GM12874 (cell line): ENCODE measurements around the gene SRPRA.

ENCODE experiments used
- CTCF ChIP-seq: IDR thresholded peaks from 2 replicates; pipeline ENCODE4 v1.5.1; 2011; ENCODE audit warnings: low read depth, mild to moderate bottlenecking, control low read depth, low read length, moderate library complexity; ENCODE audit not compliant: insufficient read depth

Gene SRPRA

GRCh38 chr11:126281666-126282175 lies 13.0 kb upstream of the SRPRA start:
- TF ChIP-seq CTCF, result no peak

DNA sequence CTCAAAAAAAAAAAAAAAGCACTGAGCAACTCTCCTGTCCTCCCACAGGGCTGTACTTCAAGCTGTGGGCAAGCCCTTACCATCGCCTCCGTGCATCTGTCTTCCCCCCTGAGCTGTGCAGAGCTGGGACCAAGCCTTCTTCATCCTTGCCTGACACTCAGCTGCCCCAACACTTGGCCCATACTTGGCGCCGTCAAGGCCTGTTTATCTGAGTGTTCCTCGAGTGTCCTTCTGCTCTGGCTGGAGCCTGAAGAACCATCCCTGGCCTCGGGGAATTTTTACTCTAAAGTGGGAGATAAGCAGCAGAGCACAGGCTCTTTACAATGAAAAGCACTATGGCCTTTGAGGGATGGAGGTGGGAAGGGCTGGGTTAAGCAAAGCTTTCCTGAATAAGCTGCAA lies 12.6 kb upstream of the SRPRA start:
- no peak for TF ChIP-seq CTCF

GRCh38 chr11:126280595-126280994 lies 11.9 kb upstream of the SRPRA start:
- TF ChIP-seq CTCF, result no peak

- no peak for TF ChIP-seq CTCF
These were observed 10.5 kb upstream of the SRPRA start for GRCh38 chr11:126279191-126279590.

DNA sequence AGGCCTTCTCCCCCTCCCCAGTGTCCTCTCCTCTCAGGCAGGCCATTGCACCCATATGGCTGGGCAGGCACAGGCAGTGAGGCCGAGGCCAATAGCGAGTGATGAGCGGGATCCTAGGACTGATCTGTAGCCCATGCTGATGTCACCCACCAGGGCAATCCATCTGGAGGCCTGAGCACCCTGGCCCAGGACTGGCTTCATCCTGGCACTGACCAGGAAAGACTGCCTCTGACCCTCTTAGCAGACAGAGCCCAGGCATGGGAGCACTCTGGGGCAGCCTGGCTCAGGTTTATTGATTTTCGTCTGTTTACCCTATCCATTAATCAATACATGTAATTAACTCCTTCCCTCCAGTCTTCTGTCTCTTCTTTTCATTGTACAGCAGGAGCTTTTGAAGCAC lies 9.1 kb upstream of the SRPRA start:
- no peak for TF ChIP-seq CTCF

DNA sequence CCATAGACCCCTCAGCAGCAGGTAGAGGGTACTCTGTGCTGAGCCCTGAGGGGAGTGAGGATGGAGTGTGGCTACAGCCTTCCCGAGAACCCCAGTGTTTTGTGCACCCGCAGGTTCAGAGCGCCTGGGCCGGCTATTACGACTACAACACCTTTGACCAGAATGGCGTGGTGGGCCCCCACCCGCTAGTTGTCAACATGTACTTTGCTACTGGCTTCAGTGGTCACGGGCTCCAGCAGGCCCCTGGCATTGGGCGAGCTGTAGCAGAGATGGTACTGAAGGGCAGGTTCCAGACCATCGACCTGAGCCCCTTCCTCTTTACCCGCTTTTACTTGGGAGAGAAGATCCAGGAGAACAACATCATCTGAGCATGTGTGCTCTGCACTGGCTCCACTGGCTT lies 8.6 kb upstream of the SRPRA start:
- TF ChIP-seq CTCF, result no peak

DNA sequence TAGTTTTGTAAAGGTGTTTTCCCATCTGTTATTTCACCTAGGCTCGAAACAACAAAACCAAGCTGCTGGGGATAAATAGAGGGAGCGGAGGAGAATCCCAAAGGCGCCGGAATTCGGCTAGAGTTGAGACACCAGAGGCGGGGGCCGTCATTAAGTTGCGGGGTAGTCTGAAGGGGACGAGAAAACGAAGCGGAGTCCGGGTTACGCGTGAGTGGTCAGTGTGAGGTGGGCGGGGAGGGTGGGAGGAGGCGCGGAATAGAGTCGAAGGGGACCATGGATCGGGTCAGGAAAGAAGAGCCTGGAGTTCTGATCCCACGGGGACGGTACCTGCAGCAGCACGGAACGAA lies 361 bp downstream of the SRPRA start:
- TF ChIP-seq CTCF, result no peak

DNA sequence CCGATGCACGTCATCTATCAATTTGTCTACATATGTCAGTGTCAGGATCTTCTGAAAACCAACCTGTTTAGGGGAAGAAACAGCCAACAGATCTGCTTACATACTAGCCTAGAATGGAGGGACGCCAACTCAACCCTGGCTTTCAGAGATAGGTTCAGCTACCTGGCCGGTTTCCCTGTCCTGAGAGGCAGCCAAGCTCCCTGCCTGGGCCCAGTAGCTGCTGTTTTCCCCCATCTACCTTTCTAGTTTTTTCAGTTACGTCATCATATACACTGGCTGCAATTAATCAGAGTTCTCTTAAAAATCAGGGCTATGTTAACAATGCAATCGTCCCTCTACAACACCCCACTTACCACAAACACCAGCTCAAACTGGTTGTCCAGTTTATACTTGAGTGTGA lies 1.0 kb downstream of the SRPRA start:
- TF ChIP-seq CTCF, result no peak
